DMS53 treated with DMSO at 0.1 percent for 48 hours (cell line): ENCODE measurements around the gene EVI5.

Source experiments
- DNase-seq: peaks from one replicate; lab custom pipeline; 2025; ENCODE audit not compliant: unreplicated experiment; lab: John Stamatoyannopoulos, UW

EVI5 gene

DNA sequence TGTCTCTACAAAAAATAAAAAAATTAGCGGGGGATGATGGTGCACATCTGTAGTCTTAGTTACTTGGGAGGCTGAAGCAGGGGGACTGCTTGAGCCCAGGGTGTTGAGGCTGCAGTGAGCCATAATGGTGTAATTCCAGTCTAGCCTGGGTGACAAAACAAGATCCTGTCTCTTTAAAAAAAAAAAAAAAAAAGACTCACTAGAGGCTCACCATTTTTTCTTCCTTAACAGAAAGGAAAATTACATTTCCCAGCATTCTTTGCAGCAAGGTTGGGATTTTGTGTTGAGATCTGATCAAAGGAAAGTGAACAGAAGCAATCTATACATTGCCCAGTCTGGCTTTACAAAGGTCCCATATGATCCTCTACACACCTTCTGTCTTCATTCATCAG lies 319.7 kb downstream of the EVI5 start:
- no peak for DNase-seq

DNA sequence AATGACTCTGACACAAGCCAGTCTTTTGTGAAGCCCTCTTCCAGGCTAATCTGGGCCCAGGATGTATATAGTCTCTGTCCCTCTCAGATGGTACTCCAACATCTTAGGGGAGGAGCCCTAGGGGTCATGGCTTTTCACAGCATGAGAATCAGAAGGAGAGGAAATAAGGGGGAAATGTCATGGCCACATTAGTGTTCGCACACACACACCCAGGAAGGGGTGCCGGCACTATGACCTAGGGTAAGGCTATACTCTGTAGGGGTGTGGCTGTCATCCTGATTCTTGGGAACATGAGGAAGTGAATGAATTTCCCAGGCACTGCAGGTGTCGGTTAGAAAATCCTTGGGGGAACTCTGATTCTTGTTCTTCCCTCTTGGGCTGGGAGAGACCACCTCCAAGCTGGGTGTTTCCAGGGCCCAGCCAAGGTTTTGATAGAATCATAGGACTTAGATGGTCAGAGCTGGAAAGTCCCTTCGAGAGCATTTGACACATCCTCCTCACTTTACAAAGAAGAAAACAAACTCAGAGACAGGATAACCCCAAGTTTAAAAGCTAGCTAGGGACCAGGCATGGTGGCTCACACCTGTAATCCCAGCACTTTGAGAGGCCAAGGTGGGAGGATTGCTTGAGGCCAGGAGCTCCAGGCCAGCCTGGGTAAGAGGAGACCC lies 320.2 kb downstream of the EVI5 start:
- no peak for DNase-seq

DNA sequence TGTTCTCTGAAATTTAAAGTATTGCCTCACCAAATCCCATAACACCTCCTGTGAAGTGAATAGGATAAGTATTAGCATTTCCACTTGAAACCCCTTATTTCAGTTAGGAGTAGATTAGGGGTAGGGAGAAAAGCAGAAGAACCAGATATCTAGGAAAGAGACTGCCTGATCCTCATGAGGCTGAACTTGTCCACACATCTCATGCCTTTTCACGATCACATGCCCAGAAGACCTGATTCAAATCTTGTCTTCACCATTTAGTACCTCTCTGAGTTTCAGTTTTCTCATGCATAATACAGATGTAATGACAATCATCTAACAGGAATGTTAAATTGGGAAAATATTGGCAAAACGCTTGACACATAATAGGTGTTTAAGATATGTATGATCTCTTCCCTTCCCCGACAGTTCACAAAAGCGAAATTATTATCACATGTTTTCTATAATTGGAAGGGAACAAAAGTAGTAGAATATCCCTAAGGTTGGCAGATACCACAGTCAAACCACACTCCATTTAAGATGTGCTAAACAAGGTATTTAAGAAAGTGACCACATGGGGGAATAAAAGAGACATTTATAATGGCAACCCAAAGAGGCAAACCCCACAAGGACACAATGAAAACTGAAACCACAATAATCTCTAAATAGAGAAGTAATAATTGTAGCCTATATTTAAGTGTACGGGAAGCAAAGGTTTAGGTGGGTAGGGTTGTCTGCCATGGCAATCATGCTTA lies 323.4 kb downstream of the EVI5 start:
- DNase-seq, result no peak

DNA sequence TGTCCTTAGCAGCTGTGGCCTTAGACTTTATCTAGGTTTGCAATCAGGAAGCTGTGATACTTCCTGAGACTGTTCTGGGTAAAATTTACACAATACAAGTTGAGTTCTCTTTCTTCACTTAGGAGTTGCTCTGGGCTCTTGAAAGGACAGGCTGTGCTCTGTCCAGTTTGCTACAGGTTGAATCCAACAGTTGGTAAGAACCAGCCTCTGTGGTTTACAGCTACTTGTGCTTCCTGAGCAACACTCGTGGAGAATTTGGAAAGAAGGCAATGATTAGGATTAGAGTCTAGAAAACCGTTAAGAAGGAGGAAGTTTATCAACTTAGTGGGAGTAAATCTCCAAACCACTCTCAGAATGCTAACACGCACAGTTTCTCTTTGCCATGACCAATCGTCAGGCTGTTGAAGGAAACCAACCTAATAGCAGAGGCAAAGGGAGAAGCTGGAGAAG lies 325.0 kb downstream of the EVI5 start:
- no peak for DNase-seq
